Colon (tissue), 2 donors: ENCODE results near the gene KRT84.

Experiments
- FAIRE-seq: peaks from 2 replicates; lab custom pipeline; 2012; peaks lifted over from hg19 to GRCh38; lab: Jason Lieb, UNC
- donor health status: control.
- donor health status: control.

KRT84 gene

GRCh38 chr12:52382854-52383253 lies 2.6 kb downstream of the KRT84 start:
- FAIRE-seq: no peak

- no peak for FAIRE-seq
Measured at GRCh38 chr12:52381206-52381605, 4.2 kb downstream of the KRT84 start.

- no peak for FAIRE-seq
Measured at GRCh38 chr12:52380271-52380694, 5.2 kb downstream of the KRT84 start.

GRCh38 chr12:52379536-52379935 lies 5.9 kb downstream of the KRT84 start:
- FAIRE-seq: no peak

- FAIRE-seq: no peak
Measured at GRCh38 chr12:52378091-52378490, 7.4 kb downstream of the KRT84 start.

- no peak for FAIRE-seq
Measured at GRCh38 chr12:52377266-52377665, 8.2 kb downstream of the KRT84 start.

GRCh38 chr12:52372216-52373154 lies 13.0 kb downstream of the KRT84 start:
- no peak for FAIRE-seq

GRCh38 chr12:52371716-52372115 lies 13.7 kb downstream of the KRT84 start:
- no peak for FAIRE-seq

GRCh38 chr12:52370926-52371608 lies 14.4 kb downstream of the KRT84 start:
- FAIRE-seq: no peak

GRCh38 chr12:52369809-52370208 lies 15.6 kb downstream of the KRT84 start:
- FAIRE-seq: no peak

- no peak for FAIRE-seq
Measured at GRCh38 chr12:52369211-52369610, 16.2 kb downstream of the KRT84 start.

- no peak for FAIRE-seq
Measured at GRCh38 chr12:52368508-52368907, 16.9 kb downstream of the KRT84 start.

GRCh38 chr12:52367876-52368275 lies 17.6 kb downstream of the KRT84 start:
- no peak for FAIRE-seq

- no peak for FAIRE-seq
Measured at GRCh38 chr12:52366738-52367485, 18.5 kb downstream of the KRT84 start, which contains the start of gene KRT85. TSS of gene KRT85 (minus strand) at chr12:52367481. CDS start at chr12:52367405, 76 bp downstream.

- FAIRE-seq: no peak
Measured at GRCh38 chr12:52364901-52365489, 20.5 kb downstream of the KRT84 start.

GRCh38 chr12:52364061-52364460 lies 21.4 kb downstream of the KRT84 start:
- FAIRE-seq: no peak

GRCh38 chr12:52363111-52363679 lies 22.3 kb downstream of the KRT84 start:
- FAIRE-seq: no peak

- no peak for FAIRE-seq
Measured at GRCh38 chr12:52362118-52362726, 23.2 kb downstream of the KRT84 start.

GRCh38 chr12:52361553-52361952 lies 23.9 kb downstream of the KRT84 start:
- no peak for FAIRE-seq

- no peak for FAIRE-seq
Measured at GRCh38 chr12:52360663-52361271, 24.7 kb downstream of the KRT84 start.
